ENCODE results near the gene CEBPE.

The CEBPE gene

DNA sequence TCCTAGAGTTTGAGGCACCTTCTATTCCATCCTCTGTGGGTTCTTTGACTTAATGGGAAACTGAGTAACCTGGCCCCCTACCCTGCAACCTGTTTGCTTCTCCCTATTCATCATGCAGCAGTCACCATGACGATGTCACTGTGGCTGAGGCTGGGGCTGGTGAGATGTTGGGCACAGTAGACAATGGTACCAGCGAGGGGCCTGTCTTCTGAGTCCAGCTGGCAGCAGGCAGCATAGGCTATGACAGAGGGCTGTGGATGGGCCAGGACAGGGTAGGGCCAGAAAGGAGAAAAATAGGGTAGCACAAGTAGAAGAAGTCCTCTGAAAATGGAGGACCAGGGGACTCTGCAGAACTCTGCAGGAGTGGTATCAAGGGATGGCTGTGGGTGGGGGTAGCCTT, 16.3 kb downstream of the CEBPE start:
- DNase-seq (ENCODE audit: low spot score) (no peak), ATAC-seq (ENCODE audit: low read depth) (no peak)
- no peak for TF ChIP-seq CTCF (IDR thresholded peaks at IDR 0.05; ENCODE audit: poor library complexity, severe bottlenecking)
- no peaks in the 10 kb centered on the region for H3K4me1 ChIP-seq (ENCODE audit: insufficient read depth, poor library complexity, severe bottlenecking)
- H3K9me3 ChIP-seq (ENCODE audit: severe bottlenecking): no peaks in the 10 kb centered on the region
- H3K27ac ChIP-seq (ENCODE audit: poor library complexity, severe bottlenecking): no peak overlapping the region
- H3K36me3 ChIP-seq (ENCODE audit: low read depth): peaks cover 15% of the 10 kb centered on the region
- no peaks in the 10 kb centered on the region for H3K27me3 ChIP-seq (ENCODE audit: insufficient read depth, poor library complexity, severe bottlenecking)
- no peak overlapping the region for H3K4me3 ChIP-seq (ENCODE audit: severe bottlenecking)

GRCh38 chr14:23101986-23102625, 16.9 kb downstream of the CEBPE start:
- H3K36me3 ChIP-seq (ENCODE audit: low read depth): peaks cover 22% of the 10 kb centered on the region
- no peaks in the 10 kb centered on the region for H3K9me3 ChIP-seq (ENCODE audit: severe bottlenecking)
- TF ChIP-seq CTCF (IDR thresholded peaks at IDR 0.05; ENCODE audit: poor library complexity, severe bottlenecking): no peak
- no peak overlapping the region for H3K4me3 ChIP-seq (ENCODE audit: severe bottlenecking)
- no peak for DNase-seq (ENCODE audit: low spot score)
- ATAC-seq (ENCODE audit: low read depth): no peak
- no peak overlapping the region for H3K27ac ChIP-seq (ENCODE audit: poor library complexity, severe bottlenecking)
- no peaks in the 10 kb centered on the region for H3K27me3 ChIP-seq (ENCODE audit: insufficient read depth, poor library complexity, severe bottlenecking)
- peaks cover 1% of the 10 kb centered on the region for H3K4me1 ChIP-seq (ENCODE audit: insufficient read depth, poor library complexity, severe bottlenecking)

- ATAC-seq (ENCODE audit: low read depth) (no peak), DNase-seq (ENCODE audit: low spot score) (no peak)
- Histone ChIP-seq H3K27ac (ENCODE audit: poor library complexity, severe bottlenecking) (no peak overlapping the region), H3K27me3 (ENCODE audit: insufficient read depth, poor library complexity, severe bottlenecking) (no peaks in the 10 kb centered on the region), H3K4me1 (ENCODE audit: insufficient read depth, poor library complexity, severe bottlenecking) (peaks cover 8% of the 10 kb centered on the region), H3K9me3 (ENCODE audit: severe bottlenecking) (no peaks in the 10 kb centered on the region), H3K36me3 (ENCODE audit: low read depth) (peaks cover 26% of the 10 kb centered on the region), H3K4me3 (ENCODE audit: severe bottlenecking) (no peak overlapping the region)
- TF ChIP-seq CTCF (IDR thresholded peaks at IDR 0.05; ENCODE audit: poor library complexity, severe bottlenecking): no peak
Measured at GRCh38 chr14:23101213-23101970, 17.7 kb downstream of the CEBPE start.

DNA sequence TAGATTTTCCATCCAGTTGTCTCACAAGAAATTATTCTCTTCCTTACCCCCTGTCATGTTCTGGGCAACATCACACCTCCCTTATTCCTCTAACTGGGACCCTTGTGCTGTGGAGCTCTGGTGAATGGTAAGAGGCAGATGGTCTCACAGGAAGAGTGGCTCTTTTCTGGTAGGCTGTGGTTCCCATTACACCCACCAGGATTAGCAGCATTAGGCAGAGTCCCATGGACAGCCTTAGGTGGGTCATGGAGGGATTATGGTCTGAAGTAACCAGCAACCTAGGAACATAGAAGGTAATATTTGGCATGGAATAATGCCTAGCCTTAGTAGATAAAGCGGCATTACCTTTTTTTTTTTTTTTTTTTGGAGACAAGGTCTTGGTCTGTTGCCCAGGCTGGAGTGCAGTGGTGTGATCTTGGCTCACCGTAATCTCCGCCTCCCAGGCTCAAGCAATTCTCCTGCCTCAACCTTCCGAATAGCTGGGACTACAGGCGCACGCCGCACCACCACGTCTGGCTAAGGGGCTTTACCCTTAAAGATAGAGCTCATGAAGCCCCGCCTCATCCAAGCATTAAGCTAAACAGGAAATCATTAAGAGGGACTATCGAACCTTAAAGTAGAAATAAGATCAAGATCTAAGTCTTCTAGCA, 19.7 kb downstream of the CEBPE start:
- H3K36me3 ChIP-seq (ENCODE audit: low read depth): peaks cover 26% of the 10 kb centered on the region
- no peaks in the 10 kb centered on the region for H3K9me3 ChIP-seq (ENCODE audit: severe bottlenecking)
- no peak for TF ChIP-seq CTCF (IDR thresholded peaks at IDR 0.05; ENCODE audit: poor library complexity, severe bottlenecking)
- DNase-seq (ENCODE audit: low spot score): no peak
- no peaks in the 10 kb centered on the region for H3K27me3 ChIP-seq (ENCODE audit: insufficient read depth, poor library complexity, severe bottlenecking)
- ATAC-seq (ENCODE audit: low read depth): no peak
- H3K4me3 ChIP-seq (ENCODE audit: severe bottlenecking): no peak overlapping the region
- no peak overlapping the region for H3K27ac ChIP-seq (ENCODE audit: poor library complexity, severe bottlenecking)
- peaks cover 8% of the 10 kb centered on the region for H3K4me1 ChIP-seq (ENCODE audit: insufficient read depth, poor library complexity, severe bottlenecking)
